Heart right ventricle (tissue), 16 donors: ENCODE results near the gene ADCYAP1R1. TPM values are rescaled to one million over a fixed set of nuclear protein-coding genes. Genes with fewer than 3 reads are reported as not detected.

ENCODE experiments used
- ATAC-seq, 8 donors: fragments of 200-7000 bp; cut with Tn5 transposase; one replicate each; pipeline ENCODE4 v1.9.1; 2020; ENCODE audit warnings: mild to moderate bottlenecking in 8 of 8, moderate library complexity in 8 of 8, moderate number of reproducible peaks in 1 of 8
- DNase-seq, 2 donors: peaks; one replicate each; pipeline ENCODE4 v3.0.0-alpha.2; 2020
- H3K27ac ChIP-seq, 10 donors: fragments of 200-600 bp; sonication (generic) in 2 of 10; one replicate each; pipeline versions ENCODE4 v1.5.0 to v1.8.0; 2020 to 2022; ENCODE audit warnings: mild to moderate bottlenecking in 3 of 10
- H3K27me3 ChIP-seq, 7 donors: fragments of 200-600 bp; one replicate each; pipeline ENCODE4 v1.8.0; 2021 to 2022; ENCODE audit warnings: mild to moderate bottlenecking in 2 of 7
- H3K36me3 ChIP-seq, 9 donors: fragments of 200-600 bp; sonication (generic) in 1 of 9; one replicate each; pipeline versions ENCODE4 v1.5.0 to v1.8.0; 2020 to 2022; ENCODE audit warnings: mild to moderate bottlenecking in 2 of 9
- H3K4me1 ChIP-seq, 9 donors: fragments of 200-600 bp; sonication (generic) in 1 of 9; one replicate each; pipeline versions ENCODE4 v1.5.0 to v1.8.0; 2020 to 2022; ENCODE audit warnings: mild to moderate bottlenecking in 4 of 9
- H3K4me3 ChIP-seq, 10 donors: fragments of 200-600 bp; sonication (generic) in 2 of 10; one replicate each; pipeline versions ENCODE4 v1.5.0 to v1.8.0; 2020 to 2022; ENCODE audit warnings: mild to moderate bottlenecking in 7 of 10, moderate library complexity in 2 of 10
- H3K9me3 ChIP-seq, 11 donors: fragments of 200-600 bp in 10 of 11; sonication (generic) in 2 of 11; one replicate each; pipeline versions ENCODE4 v1.5.0 to v1.8.0; 2013 to 2022; ENCODE audit warnings: mild to moderate bottlenecking in 2 of 11, control low read depth in 1 of 11, moderate library complexity in 1 of 11
- CTCF ChIP-seq, 9 donors: fragments of 200-600 bp; sonication (generic) in 2 of 9; IDR thresholded peaks; one replicate each; pipeline versions ENCODE4 v1.5.0 to v1.8.0; 2021 to 2022; ENCODE audit warnings: antibody characterized with exemption in 9 of 9, mild to moderate bottlenecking in 5 of 9, moderate library complexity in 1 of 9
- WGBS, 2 donors: extraction: QIAGEN DNeasy Blood & Tissue Kit; methylation state at CpG; one replicate each; pipeline ENCODE4 v1.1.7; 2013; ENCODE audit warnings: inconsistent platforms in 1 of 2; 5-methylcytosine and 5-hydroxymethylcytosine counted together
- intact Hi-C, 10 donors: fragments of 100-400 bp; cut with DNase I; formaldehyde crosslinking; loops; one replicate each; pipeline versions ENCODE4 v1.11.1 to v1.14.2; 2022
- polyA plus RNA-seq, 2 donors: library from polyadenylated mRNA; stranded (reverse); fragments of 200-250 nt; gene quantifications; one replicate each; pipeline ENCODE4 v1.2.3, GENCODE V29; 2013
- total RNA-seq, 10 donors: library from RNA; stranded (reverse); fragmentation: NEBNext Ultra II Directional in 3 of 10; extraction: Animal tissue kit (Norgen Biotek cat#: 25700) in 3 of 10; gene quantifications; one replicate each; pipeline versions ENCODE4 v1.2.1 to v1.2.4, GENCODE V29; 2021 to 2023
- donor health status: Arrhythmogenic right ventricular cardiomyopathy.
- donor health status: ischemic (EF 13 %, LVEDD 7.1; RV severe dilation, severe dysfunction).
- donor health status: healthy with polysubstance abuse.
- donor health status: DM: no; HTN: yes; CAD: no.
- donor health status: DM: no; HTN: no; CAD: no.
- donor health status: ischemic (EF 25% LVEDD 6.9; RV normal size, moderate dysfunction).
- donor health status: ischemic (EF 25% LVEDD 5.7; RV mildly dilated, moderate dysfunction).
- donor health status: healthy.
- donor health status: DM: yes; HTN: yes; CAD: no.
- donor health status: Ischemic cardiomyopathy.
- donor health status: ischemic (EF 35%, LVEDD 5.7; RV mildly dilated, moderate dysfunction).
- donor health status: nonischemic (EF 11% LVEDD 7.7; RV severe dilation, severe dysfunction).
- donor health status: DM: yes; HTN: yes; CAD: no.
- donor health status: PGD.
- donor health status: ischemic (EF 29% LVEDD 5.4; RV normal size, mild dysfunction).
- donor health status: nonischemic (EF 23%, LVEDD 6.1; RV moderate dilation, normal function).

Gene ADCYAP1R1
- total and polyA plus RNA-seq, 12 donors: 0.59 to 5.8 (median 1.6) TPM

GRCh38 chr7:31098642-31099360, 46.7 kb downstream of the ADCYAP1R1 start:
- TF ChIP-seq CTCF (IDR thresholded peaks at IDR 0.05): no peak
- DNase-seq (no peak), ATAC-seq (no peak)
- intact Hi-C loops: no loop called here
- WGBS, 2 donors: 79 to 83% methylated on average over 5 of the region's 5 CpGs
- H3K4me3 ChIP-seq: no peak overlapping the region
- H3K27me3 ChIP-seq: peaks cover 0 to 48% (median 8%) of the 10 kb centered on the region in 7 donors
- H3K9me3 ChIP-seq: no peaks in the 10 kb centered on the region
- H3K27ac ChIP-seq: no peak overlapping the region
- H3K4me1 ChIP-seq: no peaks in the 10 kb centered on the region
- H3K36me3 ChIP-seq: no peaks in the 10 kb centered on the region

GRCh38 chr7:31099451-31100444, 47.6 kb downstream of the ADCYAP1R1 start:
- Histone ChIP-seq H3K27me3 (peaks cover 0 to 40% (median 8%) of the 10 kb centered on the region in 7 donors), H3K36me3 (no peaks in the 10 kb centered on the region), H3K9me3 (no peaks in the 10 kb centered on the region), H3K27ac (no peak overlapping the region), H3K4me3 (no peak overlapping the region), H3K4me1 (peaks cover 0 to under 1% (median 0%) of the 10 kb centered on the region in 9 donors)
- ATAC-seq (no peak), DNase-seq (no peak)
- intact Hi-C loops: no loop called here
- TF ChIP-seq CTCF (IDR thresholded peaks at IDR 0.05): no peak
- 83 to 84% methylated on average over 20 of the region's 20 CpGs for WGBS, 2 donors

GRCh38 chr7:31100445-31100844, 48.3 kb downstream of the ADCYAP1R1 start:
- DNase-seq: no peak
- Histone ChIP-seq H3K36me3 (no peaks in the 10 kb centered on the region), H3K27me3 (peaks cover 0 to 33% (median 8%) of the 10 kb centered on the region in 7 donors), H3K4me1 (peaks cover 0 to 5% (median 0%) of the 10 kb centered on the region in 9 donors), H3K9me3 (no peaks in the 10 kb centered on the region), H3K4me3 (no peak overlapping the region), H3K27ac (no peak overlapping the region)
- no peak for ATAC-seq
- intact Hi-C loops: no loop called here
- 63 to 75% methylated on average over 2 of the region's 2 CpGs for WGBS, 2 donors
- TF ChIP-seq CTCF (IDR thresholded peaks at IDR 0.05): no peak

- H3K27me3 ChIP-seq: peaks cover 0 to 30% (median 8%) of the 10 kb centered on the region in 7 donors
- no peak for TF ChIP-seq CTCF (IDR thresholded peaks at IDR 0.05)
Measured at GRCh38 chr7:31100871-31101270, 48.8 kb downstream of the ADCYAP1R1 start.

More at GRCh38 chr7:31100871-31101270, 48.8 kb downstream of the ADCYAP1R1 start:
- Histone ChIP-seq H3K4me1 (peaks cover 0 to 5% (median 0%) of the 10 kb centered on the region in 9 donors), H3K36me3 (no peaks in the 10 kb centered on the region), H3K4me3 (no peak overlapping the region), H3K9me3 (no peaks in the 10 kb centered on the region), H3K27ac (no peak overlapping the region)
- DNase-seq (no peak), ATAC-seq (no peak)
- WGBS, 2 donors: 78% methylated on average over 3 of the region's 3 CpGs
- intact Hi-C loops: no loop called here
